ENCODE measurements around the gene AIG1. TPM values are rescaled to one million over a fixed set of nuclear protein-coding genes. Genes with fewer than 3 reads are reported as not detected.

The AIG1 gene
- total RNA-seq, 1 donor from 2014 or later, result 31.3 TPM

- DNase-seq (ENCODE audit: low spot score in 2 of 2, unreplicated experiment in 2 of 2), result no peak
- H3K4me3 Mint-ChIP-seq, result no peak overlapping the region
- H3K36me3 Mint-ChIP-seq, result no peaks in the 10 kb centered on the region
- H3K27ac Mint-ChIP-seq, result no peak overlapping the region
- no peaks in the 10 kb centered on the region for H3K27me3 Mint-ChIP-seq (ENCODE audit: low read depth)
- no peaks in the 10 kb centered on the region for H3K9me3 Mint-ChIP-seq
- no peak for TF ChIP-seq CTCF (IDR thresholded peaks at IDR 0.05; ENCODE audit: unreplicated experiment)
- H3K4me1 Mint-ChIP-seq, result no peaks in the 10 kb centered on the region
These were observed 29.8 kb downstream of the AIG1 start for GRCh38 chr6:143090314-143091044.

- DNase-seq (ENCODE audit: low spot score in 2 of 2, unreplicated experiment in 2 of 2), result no peak
- no peak for TF ChIP-seq CTCF (IDR thresholded peaks at IDR 0.05; ENCODE audit: unreplicated experiment)
- Mint-ChIP-seq H3K27me3 (ENCODE audit: low read depth) (no peaks in the 10 kb centered on the region), H3K9me3 (no peaks in the 10 kb centered on the region), H3K36me3 (no peaks in the 10 kb centered on the region), H3K27ac (no peak overlapping the region), H3K4me3 (no peak overlapping the region), H3K4me1 (no peaks in the 10 kb centered on the region)
These were observed 32.1 kb downstream of the AIG1 start for GRCh38 chr6:143092768-143093167.

- Mint-ChIP-seq H3K4me3 (no peak overlapping the region), H3K9me3 (no peaks in the 10 kb centered on the region), H3K4me1 (no peaks in the 10 kb centered on the region), H3K27ac (no peak overlapping the region), H3K27me3 (ENCODE audit: low read depth) (no peaks in the 10 kb centered on the region), H3K36me3 (no peaks in the 10 kb centered on the region)
- DNase-seq (ENCODE audit: low spot score in 2 of 2, unreplicated experiment in 2 of 2), result no peak
- no peak for TF ChIP-seq CTCF (IDR thresholded peaks at IDR 0.05; ENCODE audit: unreplicated experiment)
These were observed 32.6 kb downstream of the AIG1 start for GRCh38 chr6:143093290-143093689.

GRCh38 chr6:143096403-143096802, 35.7 kb downstream of the AIG1 start:
- DNase-seq (ENCODE audit: low spot score in 2 of 2, unreplicated experiment in 2 of 2), result no peak
- TF ChIP-seq CTCF (IDR thresholded peaks at IDR 0.05; ENCODE audit: unreplicated experiment), result no peak
- no peak overlapping the region for H3K27ac Mint-ChIP-seq
- no peak overlapping the region for H3K4me3 Mint-ChIP-seq
- H3K36me3 Mint-ChIP-seq, result no peaks in the 10 kb centered on the region
- no peaks in the 10 kb centered on the region for H3K9me3 Mint-ChIP-seq
- no peaks in the 10 kb centered on the region for H3K4me1 Mint-ChIP-seq
- H3K27me3 Mint-ChIP-seq (ENCODE audit: low read depth), result no peaks in the 10 kb centered on the region

- Mint-ChIP-seq H3K4me3 (no peak overlapping the region), H3K36me3 (no peaks in the 10 kb centered on the region), H3K4me1 (no peaks in the 10 kb centered on the region), H3K9me3 (no peaks in the 10 kb centered on the region), H3K27ac (no peak overlapping the region), H3K27me3 (ENCODE audit: low read depth) (no peaks in the 10 kb centered on the region)
- no peak for TF ChIP-seq CTCF (IDR thresholded peaks at IDR 0.05; ENCODE audit: unreplicated experiment)
- no peak for DNase-seq (ENCODE audit: low spot score in 2 of 2, unreplicated experiment in 2 of 2)
These were observed 36.6 kb downstream of the AIG1 start for GRCh38 chr6:143097224-143097795.
